PFSK-1 (cell line): Measurements from ENCODE around the gene PLA2G4B.

Experiments used
- POLR2AphosphoS5 ChIP-seq: IDR thresholded peaks from 2 replicates; pipeline ENCODE4 v1.6.1; 2012; ENCODE audit warnings: low read depth, mild to moderate bottlenecking, control low read depth, low read length, moderate library complexity
- REST ChIP-seq, 2 experiments: IDR thresholded peaks; 2 replicates each; pipeline versions ENCODE4 v1.6.1 to v1.8.0; 2011 to 2012; ENCODE audit warnings: low read depth in 2 of 2, low read length in 2 of 2, control low read depth in 1 of 2, inconsistent platforms in 1 of 2, mild to moderate bottlenecking in 1 of 2, moderate library complexity in 1 of 2; ENCODE audit not compliant: insufficient read depth in 1 of 2
- SIN3A ChIP-seq: IDR thresholded peaks from 2 replicates; pipeline ENCODE4 v1.6.1; 2012; ENCODE audit warnings: mild to moderate bottlenecking, low read length, moderate library complexity, borderline replicate concordance; ENCODE audit not compliant: insufficient read depth
- TAF1 ChIP-seq: IDR thresholded peaks from 2 replicates; pipeline ENCODE4 v1.6.1; 2012; ENCODE audit warnings: low read length, control low read depth, borderline replicate concordance; ENCODE audit not compliant: insufficient read depth

- TF ChIP-seq POLR2AphosphoS5 (no peak), REST (IDR thresholded peaks at IDR 0.05; ENCODE audit: insufficient read depth in 1 of 2, low read depth in 2 of 2, low read length in 2 of 2) (0 out of 4 replicates have a peak, but pooled peaks of 1 of the 2 experiments have one; percentile 33), TAF1 (no peak), SIN3A (no peak)
These were observed 23.2 kb downstream of the PLA2G4B start for GRCh38 chr15:41861736-41862356.
